OCI-LY3 (cell line): ENCODE measurements around the gene APAF1.

Experiments used
- EZH2phosphoT487 ChIP-seq: fragments of 200-600 bp; shearing (Covaris generic); IDR thresholded peaks from 2 replicates; pipeline ENCODE4 v1.6.1; 2018; ENCODE audit warnings: antibody characterized with exemption, mixed run types, low read depth
- TF ChIP-seq, protein P1 (sequence below): fragments of 200-600, 300-600 bp; sonication (generic); IDR thresholded peaks from 2 replicates; pipeline ENCODE4 v1.5.1; 2014; ENCODE audit warnings: antibody characterized with exemption, low read length, low read depth

DNA sequence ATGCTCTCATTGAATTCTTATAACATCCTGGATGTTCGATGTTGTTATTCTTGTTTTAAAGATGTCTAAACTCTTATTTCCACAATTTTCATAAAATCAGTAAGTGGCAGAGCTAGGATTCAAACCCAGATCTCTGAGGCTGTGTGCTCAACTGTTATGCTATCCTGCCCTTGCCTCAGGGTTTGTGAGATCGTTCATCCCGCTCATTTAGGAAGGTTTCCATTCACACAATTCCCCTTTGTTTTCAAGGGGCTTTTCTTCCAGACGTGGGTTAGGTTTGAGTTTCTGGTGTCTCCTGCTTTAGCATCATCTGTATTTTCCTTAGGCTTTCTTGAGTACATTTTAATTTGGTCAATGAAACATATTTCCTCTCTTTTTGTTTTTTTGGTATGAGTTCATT lies 69.3 kb downstream of the APAF1 start:
- TF ChIP-seq, protein P1, sequence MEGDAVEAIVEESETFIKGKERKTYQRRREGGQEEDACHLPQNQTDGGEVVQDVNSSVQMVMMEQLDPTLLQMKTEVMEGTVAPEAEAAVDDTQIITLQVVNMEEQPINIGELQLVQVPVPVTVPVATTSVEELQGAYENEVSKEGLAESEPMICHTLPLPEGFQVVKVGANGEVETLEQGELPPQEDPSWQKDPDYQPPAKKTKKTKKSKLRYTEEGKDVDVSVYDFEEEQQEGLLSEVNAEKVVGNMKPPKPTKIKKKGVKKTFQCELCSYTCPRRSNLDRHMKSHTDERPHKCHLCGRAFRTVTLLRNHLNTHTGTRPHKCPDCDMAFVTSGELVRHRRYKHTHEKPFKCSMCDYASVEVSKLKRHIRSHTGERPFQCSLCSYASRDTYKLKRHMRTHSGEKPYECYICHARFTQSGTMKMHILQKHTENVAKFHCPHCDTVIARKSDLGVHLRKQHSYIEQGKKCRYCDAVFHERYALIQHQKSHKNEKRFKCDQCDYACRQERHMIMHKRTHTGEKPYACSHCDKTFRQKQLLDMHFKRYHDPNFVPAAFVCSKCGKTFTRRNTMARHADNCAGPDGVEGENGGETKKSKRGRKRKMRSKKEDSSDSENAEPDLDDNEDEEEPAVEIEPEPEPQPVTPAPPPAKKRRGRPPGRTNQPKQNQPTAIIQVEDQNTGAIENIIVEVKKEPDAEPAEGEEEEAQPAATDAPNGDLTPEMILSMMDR, result no peak
- no peak for TF ChIP-seq EZH2phosphoT487
